Suprapubic skin (tissue), 4 donors: ENCODE data around the gene MRPL3.

Source experiments
- CTCF ChIP-seq, 2 donors: fragments of 200-600 bp in 1 of 2; fragments of 450-650 bp in 1 of 2; sonication (generic) in 1 of 2; IDR thresholded peaks; one replicate each; pipeline ENCODE4 v1.5.1; 2016 to 2019; ENCODE audit warnings: antibody characterized with exemption in 2 of 2, mild to moderate bottlenecking in 1 of 2, moderate library complexity in 1 of 2
- EP300 ChIP-seq: sonication (generic); formaldehyde crosslinking; IDR thresholded peaks from one replicate; pipeline ENCODE4 v1.6.1; 2017; ENCODE audit warnings: antibody characterized with exemption
- POLR2A ChIP-seq, 2 donors: fragments of 450-650 bp; IDR thresholded peaks; one replicate each; pipeline ENCODE4 v1.6.1; 2017; ENCODE audit warnings: antibody characterized with exemption in 2 of 2, mild to moderate bottlenecking in 2 of 2, moderate library complexity in 2 of 2
- POLR2AphosphoS5 ChIP-seq, 3 donors: sonication (generic); formaldehyde crosslinking; IDR thresholded peaks; one replicate each; pipeline ENCODE4 v1.6.1; 2017; ENCODE audit warnings: antibody characterized with exemption in 3 of 3

- TF ChIP-seq POLR2AphosphoS5 (IDR thresholded peaks at IDR 0.05) = no peak
- TF ChIP-seq CTCF (IDR thresholded peaks at IDR 0.05) = no peak
- TF ChIP-seq POLR2A (IDR thresholded peaks at IDR 0.05) = no peak
- no peak for TF ChIP-seq EP300
Observed at GRCh38 chr3:131470377-131470776, 32.4 kb downstream of the MRPL3 start.
